ENCODE measurements around the gene ENO2. TPM values are rescaled to one million over a fixed set of nuclear protein-coding genes. Genes with fewer than 3 reads are reported as not detected.
"Not testable (repeated sequence)": the region's sequence is repeated elsewhere in the genome, so short reads cannot be mapped to it uniquely, and the experiment has no call there.

Gene ENO2
- total and polyA plus RNA-seq, 4 experiments from 2014 or later = 28.4 to 190 (median 111) TPM

- ChIA-PET POLR2A (ENCODE audit: partially characterized antibody) (interaction anchor here (0.9 to 1.6 kb wide), 3 partner anchors 11 to 29 kb away, joined by 3 to 11 read pairs (median 3); partner anchors contain the start of genes ENO2 and SPSB2), CTCF (ENCODE audit: partially characterized antibody) (interaction anchor here (1.1 to 1.9 kb wide), 9 partner anchors 10 to 81 kb away, joined by 3 to 9 read pairs (median 4); partner anchors contain the start of gene SPSB2)
- no peak for DNase-seq
- intact Hi-C loops (cut with micrococcal nuclease) = no loop called here
- H3K36me3 ChIP-seq (ENCODE audit: insufficient read depth, low read length) = no peaks in the 10 kb centered on the region
- H3K4me3 Mint-ChIP-seq = no peak overlapping the region
- H3K27ac ChIP-seq (ENCODE audit: low read depth, low read length) = no peak overlapping the region
- H3K9me3 ChIP-seq (ENCODE audit: control insufficient read depth in 1 of 2, low read length in 2 of 2) = no peaks in the 10 kb centered on the region
- peaks cover 19% of the 10 kb centered on the region for H3K4me1 ChIP-seq (ENCODE audit: insufficient read depth, low read length)
- no peak overlapping the region for H3K4me3 ChIP-seq (ENCODE audit: low read length in 2 of 2)
- no peaks in the 10 kb centered on the region for H3K27me3 Mint-ChIP-seq
- H3K9me3 Mint-ChIP-seq = no peaks in the 10 kb centered on the region
- no peaks in the 10 kb centered on the region for H3K36me3 Mint-ChIP-seq
- peaks cover 0 to 10% (median 8%) of the 10 kb centered on the region in 4 donors for H3K4me1 Mint-ChIP-seq
- H3K27me3 ChIP-seq (ENCODE audit: insufficient read depth, low read length) = no peaks in the 10 kb centered on the region
- H3K27ac Mint-ChIP-seq = peak overlapping the region in 3 of 7 donors; percentile 10 to 65 (median 40)
These were observed 11.9 kb upstream of the ENO2 start for GRCh38 chr12:6902448-6902847.

GRCh38 chr12:6903722-6904121 is 10.7 kb upstream of the ENO2 start:
- peaks cover 0 to 10% (median 8%) of the 10 kb centered on the region in 4 donors for H3K4me1 Mint-ChIP-seq
- intact Hi-C loops (cut with micrococcal nuclease) = loop anchor here (1.0 to 2.0 kb wide), 6 partner anchors 11 to 67 kb away; partner anchors contain the start of genes EMG1, ENO2, PHB2 and SPSB2
- ChIA-PET CTCF (ENCODE audit: partially characterized antibody) (interaction anchor here (1.1 to 4.4 kb wide), 4 partner anchors 12 to 33 kb away, joined by 4 to 45 read pairs (median 10); partner anchors contain the start of gene SPSB2), POLR2A (ENCODE audit: partially characterized antibody) (interaction anchor here (0.5 to 3.4 kb wide), 9 partner anchors 11 to 346 kb away, joined by 3 to 33 read pairs (median 10); partner anchors contain the start of genes ENO2 and SPSB2)
- Histone ChIP-seq H3K36me3 (ENCODE audit: insufficient read depth, low read length) (no peaks in the 10 kb centered on the region), H3K27ac (ENCODE audit: low read depth, low read length) (peak overlapping the region; percentile 86), H3K27me3 (ENCODE audit: insufficient read depth, low read length) (no peaks in the 10 kb centered on the region), H3K4me1 (ENCODE audit: insufficient read depth, low read length) (peaks cover 19% of the 10 kb centered on the region), H3K4me3 (ENCODE audit: low read length in 2 of 2) (no peak overlapping the region), H3K9me3 (ENCODE audit: control insufficient read depth in 1 of 2, low read length in 2 of 2) (no peaks in the 10 kb centered on the region)
- H3K9me3 Mint-ChIP-seq = no peaks in the 10 kb centered on the region
- no peak overlapping the region for H3K27ac Mint-ChIP-seq
- no peaks in the 10 kb centered on the region for H3K27me3 Mint-ChIP-seq
- H3K36me3 Mint-ChIP-seq = no peaks in the 10 kb centered on the region
- no peak for DNase-seq
- H3K4me3 Mint-ChIP-seq = no peak overlapping the region

- ChIA-PET CTCF (ENCODE audit: partially characterized antibody) (interaction anchor here (0.6 to 4.4 kb wide), 8 partner anchors 9 to 341 kb away, joined by 3 to 45 read pairs (median 4); partner anchors contain the start of genes C12orf57, ENO2, LPCAT3 and RNU7-1), POLR2A (ENCODE audit: partially characterized antibody) (interaction anchor here (0.6 to 3.4 kb wide), 16 partner anchors 10 to 370 kb away, joined by 3 to 33 read pairs (median 4); partner anchors contain the start of genes C12orf57, ENO2, GAPDH and LPCAT3)
- peaks cover 0 to 8% (median 6%) of the 10 kb centered on the region in 4 donors for H3K4me1 Mint-ChIP-seq
- Histone ChIP-seq H3K27ac (ENCODE audit: low read depth, low read length) (peak within 1 kb of the TSS; percentile 86), H3K36me3 (ENCODE audit: insufficient read depth, low read length) (no peaks in the 10 kb centered on the region), H3K4me3 (ENCODE audit: low read length in 2 of 2) (peak within 1 kb of the TSS; percentile 74 to 95), H3K4me1 (ENCODE audit: insufficient read depth, low read length) (peaks cover 19% of the 10 kb centered on the region), H3K9me3 (ENCODE audit: control insufficient read depth in 1 of 2, low read length in 2 of 2) (no peaks in the 10 kb centered on the region), H3K27me3 (ENCODE audit: insufficient read depth, low read length) (no peaks in the 10 kb centered on the region)
- intact Hi-C loops (cut with micrococcal nuclease) = loop anchor here (1.0 to 2.0 kb wide), 6 partner anchors 10 to 66 kb away; partner anchors contain the start of genes EMG1, ENO2, PHB2 and SPSB2
- no peak within 1 kb of the TSS for H3K27ac Mint-ChIP-seq
- H3K4me3 Mint-ChIP-seq = no peak within 1 kb of the TSS
- no peaks in the 10 kb centered on the region for H3K27me3 Mint-ChIP-seq
- H3K9me3 Mint-ChIP-seq = no peaks in the 10 kb centered on the region
- no peaks in the 10 kb centered on the region for H3K36me3 Mint-ChIP-seq
- DNase-seq = peak; percentile 97 to 99 (median 98)
These were observed 9.8 kb upstream of the ENO2 start, which contains the start of gene LRRC23 for GRCh38 chr12:6904280-6905276. Gene LRRC23 (plus strand): TSS chr12:6904822. CDS start chr12:6905634, 812 bp downstream.

GRCh38 chr12:6905414-6906040 is 8.9 kb upstream of the ENO2 start:
- Histone ChIP-seq H3K4me3 (ENCODE audit: low read length in 2 of 2) (peak overlapping the region in 1 of 2 donors; percentile 74), H3K27ac (ENCODE audit: low read depth, low read length) (peak overlapping the region; percentile 86), H3K9me3 (ENCODE audit: control insufficient read depth in 1 of 2, low read length in 2 of 2) (no peaks in the 10 kb centered on the region), H3K27me3 (ENCODE audit: insufficient read depth, low read length) (no peaks in the 10 kb centered on the region), H3K36me3 (ENCODE audit: insufficient read depth, low read length) (no peaks in the 10 kb centered on the region), H3K4me1 (ENCODE audit: insufficient read depth, low read length) (peaks cover 19% of the 10 kb centered on the region)
- CTCF ChIA-PET (ENCODE audit: partially characterized antibody) = interaction anchor here (0.8 to 4.4 kb wide), 8 partner anchors 9 to 202 kb away, joined by 3 to 45 read pairs (median 4); partner anchors contain the start of genes C12orf57, ENO2, LPCAT3 and RNU7-1
- Mint-ChIP-seq H3K36me3 (no peaks in the 10 kb centered on the region), H3K4me3 (no peak overlapping the region), H3K9me3 (no peaks in the 10 kb centered on the region), H3K27ac (no peak overlapping the region), H3K4me1 (peaks cover 0 to 8% (median 3%) of the 10 kb centered on the region in 4 donors), H3K27me3 (no peaks in the 10 kb centered on the region)
- POLR2A ChIA-PET (ENCODE audit: partially characterized antibody) = interaction anchor here (0.7 to 3.4 kb wide), 15 partner anchors 9 to 371 kb away, joined by 3 to 33 read pairs (median 5); partner anchors contain the start of genes C12orf57, ENO2, GAPDH and LPCAT3
- intact Hi-C loops (cut with micrococcal nuclease) = loop anchor here (2.0 kb wide), 1 partner anchor 65 kb away; the partner anchor contains the start of genes EMG1 and PHB2
- DNase-seq = no peak

GRCh38 chr12:6908141-6908540 is 6.2 kb upstream of the ENO2 start:
- H3K4me1 Mint-ChIP-seq = peaks cover 7 to 10% (median 8%) of the 10 kb centered on the region in 4 donors
- H3K36me3 ChIP-seq (ENCODE audit: insufficient read depth, low read length); H3K4me3 Mint-ChIP-seq; H3K27ac ChIP-seq (ENCODE audit: low read depth, low read length); H3K27ac Mint-ChIP-seq; intact Hi-C loops (cut with micrococcal nuclease); H3K9me3 ChIP-seq (ENCODE audit: control insufficient read depth in 1 of 2, low read length in 2 of 2); H3K36me3 Mint-ChIP-seq; H3K27me3 Mint-ChIP-seq; H3K4me3 ChIP-seq (ENCODE audit: low read length in 2 of 2); DNase-seq; H3K27me3 ChIP-seq (ENCODE audit: insufficient read depth, low read length); H3K9me3 Mint-ChIP-seq: not testable (repeated sequence)
- CTCF ChIA-PET (ENCODE audit: partially characterized antibody) = interaction anchor here (0.7 to 4.4 kb wide), 7 partner anchors 10 to 39 kb away, joined by 3 to 45 read pairs (median 4); partner anchors contain the start of gene SPSB2
- POLR2A ChIA-PET (ENCODE audit: partially characterized antibody) = interaction anchor here (0.8 to 1.9 kb wide), 4 partner anchors 16 to 61 kb away, joined by 3 to 6 read pairs (median 4); no protein-coding TSS in a partner anchor
- peaks cover 24% of the 10 kb centered on the region for H3K4me1 ChIP-seq (ENCODE audit: insufficient read depth, low read length)

GRCh38 chr12:6909421-6910145 is 4.8 kb upstream of the ENO2 start:
- Mint-ChIP-seq H3K4me1 (peaks cover 4 to 22% (median 15%) of the 10 kb centered on the region in 4 donors), H3K4me3 (no peak overlapping the region), H3K9me3 (peaks cover 0 to 3% (median 0%) of the 10 kb centered on the region in 8 donors), H3K27ac (peak overlapping the region in 1 of 7 donors; percentile 82), H3K36me3 (peaks cover 0 to under 1% of the 10 kb centered on the region in 2 donors), H3K27me3 (no peaks in the 10 kb centered on the region)
- ChIA-PET POLR2A (ENCODE audit: partially characterized antibody) (interaction anchor here (1.2 to 1.8 kb wide), 3 partner anchors 18 to 60 kb away, joined by 4 to 8 read pairs (median 7); partner anchors contain the start of gene SPSB2), CTCF (ENCODE audit: partially characterized antibody) (interaction anchor here (0.7 to 1.6 kb wide), 6 partner anchors 17 to 76 kb away, joined by 3 to 5 read pairs (median 4); partner anchors contain the start of gene SPSB2)
- H3K27ac ChIP-seq (ENCODE audit: low read depth, low read length) = no peak overlapping the region
- no peaks in the 10 kb centered on the region for H3K27me3 ChIP-seq (ENCODE audit: insufficient read depth, low read length)
- no peak for DNase-seq
- no peaks in the 10 kb centered on the region for H3K36me3 ChIP-seq (ENCODE audit: insufficient read depth, low read length)
- intact Hi-C loops (cut with micrococcal nuclease) = no loop called here
- peaks cover 23% of the 10 kb centered on the region for H3K4me1 ChIP-seq (ENCODE audit: insufficient read depth, low read length)
- no peak overlapping the region for H3K4me3 ChIP-seq (ENCODE audit: low read length in 2 of 2)
- no peaks in the 10 kb centered on the region for H3K9me3 ChIP-seq (ENCODE audit: control insufficient read depth in 1 of 2, low read length in 2 of 2)
